Measurements from ENCODE around the gene TRPM7. TPM values are rescaled to one million over a fixed set of nuclear protein-coding genes. Genes with fewer than 3 reads are reported as not detected.
A peak's percentile ranks its signal among the peaks of the same experiment; 100 is the strongest.

Gene TRPM7
- total and polyA plus RNA-seq, 9 of the 15 experiments (the other 6 are each of a cell fraction or from before 2014, with no cell fraction given): 12.3 to 59.2 (median 31.5) TPM

DNA sequence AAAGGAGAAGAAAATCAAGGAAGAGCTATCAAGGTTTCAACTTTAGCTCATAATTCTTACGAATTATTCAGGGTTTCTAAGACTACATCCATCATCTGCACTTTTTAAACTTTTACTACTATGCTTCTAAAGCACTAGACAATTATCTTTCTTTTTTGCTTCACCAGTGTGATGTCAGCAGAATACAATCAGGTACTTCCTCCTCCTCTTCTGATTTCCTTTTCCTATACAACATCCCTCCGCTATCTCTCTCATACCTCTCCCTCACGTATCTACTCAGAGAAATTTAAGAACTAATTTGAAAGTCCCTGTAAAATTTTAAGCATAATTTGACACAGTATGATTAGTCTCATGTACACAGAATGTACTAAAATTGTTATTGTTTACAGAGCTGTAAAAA lies 92.8 kb downstream of the TRPM7 start (continued):
- TF ChIP-seq ZNF592 (IDR thresholded peaks at IDR 0.05) (0 out of 2 replicates have a peak, but pooled peaks have one; percentile 21), ZNF23 (CRISPR knock-in tag; IDR thresholded peaks at IDR 0.05) (no peak), ZNF124 (CRISPR knock-in tag; IDR thresholded peaks at IDR 0.05) (no peak), MEIS2 (IDR thresholded peaks at IDR 0.05; ENCODE audit: partially characterized antibody) (no peak), SOX6 (IDR thresholded peaks at IDR 0.05) (no peak), MAFF (IDR thresholded peaks at IDR 0.05; ENCODE audit: low read length) (peak; percentile 39; the same call in 1 of the 2 replicates), MED1 (CRISPR knock-in tag; IDR thresholded peaks at IDR 0.05; ENCODE audit: borderline replicate concordance) (no peak)

DNA sequence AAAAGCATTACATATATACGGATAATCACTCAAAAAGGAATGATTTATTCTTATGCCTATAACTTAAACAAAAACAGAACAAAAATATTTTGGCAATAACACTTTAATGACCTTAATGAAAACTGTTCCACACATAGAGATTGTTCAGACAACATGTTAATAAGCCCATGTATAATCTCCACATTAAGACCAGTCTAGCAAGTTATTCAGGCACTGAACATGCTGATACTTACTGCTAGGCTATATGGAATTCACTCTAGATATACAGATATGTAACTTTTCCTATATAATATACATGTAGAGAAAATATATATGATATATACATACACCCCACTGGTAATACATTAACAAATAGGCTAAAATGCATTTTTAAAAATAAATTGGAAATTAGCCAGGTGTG lies 96.3 kb downstream of the TRPM7 start:
- BruUV-seq (replicated peaks): no TSS peak
- Histone ChIP-seq H3K27ac (ENCODE audit: extremely low read depth, low read depth, low read length) (no peak overlapping the region), H3K4me2 (ENCODE audit: insufficient read depth, low read length) (no peak overlapping the region), H3K9me3 (replicated peaks; ENCODE audit: control insufficient read depth, insufficient read depth, low read depth, low read length) (no peaks in the 10 kb centered on the region), H3K4me1 (replicated peaks in 1 of 2; ENCODE audit: control insufficient read depth in 2 of 2, insufficient read depth in 2 of 2, low read length in 2 of 2) (peaks cover 10 to 14% of the 10 kb centered on the region in 2 experiments; a peak in 3 of 5 replicates), H3K4me3 (no peak overlapping the region), H3K9ac (ENCODE audit: insufficient read depth in 1 of 2, low read depth in 2 of 2, low read length in 2 of 2) (no peak overlapping the region), H3K79me2 (ENCODE audit: control insufficient read depth, insufficient read depth, low read length) (no peaks in the 10 kb centered on the region; the same call in 2 of the 3 replicates), H4K20me1 (replicated peaks; ENCODE audit: control insufficient read depth, insufficient read depth, low read length) (no peaks in the 10 kb centered on the region), H3K9me1 (ENCODE audit: control insufficient read depth, insufficient read depth, low read length) (no peaks in the 10 kb centered on the region), H3K27me3 (ENCODE audit: control insufficient read depth in 2 of 2, insufficient read depth in 2 of 2, low read length in 2 of 2) (no peaks in the 10 kb centered on the region), H2AFZ (ENCODE audit: low read depth, low read length) (no peak overlapping the region), H3K36me3 (ENCODE audit: control insufficient read depth, insufficient read depth, low read length) (peaks cover 90% of the 10 kb centered on the region)
- in situ Hi-C loops (cut with MboI) (no loop called here), intact Hi-C loops (cut with micrococcal nuclease) (no loop called here)
- WGBS (ENCODE audit: insufficient coverage, low coverage, missing lambda C conversion rate): 92% methylated on average over 1 of the region's 1 CpG
- no peak for DNase-seq (ENCODE audit: extremely low read depth in 1 of 4, low spot score in 3 of 4)
- CTCF ChIA-PET (ENCODE audit: low intra/inter-chr PET ratio): no interaction called here
- FAIRE-seq: no peak
- ATAC-seq: no peak
- POLR2A ChIA-PET: no interaction called here
- no peak for TF ChIP-seq NR2C2 (CRISPR knock-in tag; IDR thresholded peaks at IDR 0.05)
- TF ChIP-seq NR2C2 (tag; IDR thresholded peaks at IDR 0.05): no peak
- TF ChIP-seq MAZ (CRISPR knock-in tag; conservative IDR thresholded peaks at IDR 0.05 in 1 of 2, IDR thresholded peaks at IDR 0.05 in 1 of 2): no peak
- no peak for TF ChIP-seq BHLHE40 (IDR thresholded peaks at IDR 0.05; ENCODE audit: low read length)
- TF ChIP-seq NELFE (IDR thresholded peaks at IDR 0.05; ENCODE audit: insufficient read depth, insufficient read length): no peak
- TF ChIP-seq SREBF1 (IDR thresholded peaks at IDR 0.05; ENCODE audit: borderline replicate concordance, low read depth, low read length): no peak
- no peak for TF ChIP-seq ZNF444 (CRISPR knock-in tag; IDR thresholded peaks at IDR 0.05)
- TF ChIP-seq ZNF507 (tag; conservative IDR thresholded peaks at IDR 0.05): no peak
- no peak for TF ChIP-seq ZNF282 (CRISPR knock-in tag; IDR thresholded peaks at IDR 0.05)
- TF ChIP-seq HOMEZ (CRISPR knock-in tag; IDR thresholded peaks at IDR 0.05): no peak
- no peak for TF ChIP-seq SPI1 (IDR thresholded peaks at IDR 0.05; ENCODE audit: borderline replicate concordance, low read depth, low read length)
